Gastroesophageal sphincter (tissue), 3 donors: ENCODE measurements around the gene ACOX1.

Source experiments
- CTCF ChIP-seq, 4 experiments: fragments of 200-600 bp in 2 of 4; fragments of 450-650 bp in 2 of 4; sonication (generic) in 1 of 4; IDR thresholded peaks; one replicate each; pipeline ENCODE4 v1.5.1; 2017 to 2019; ENCODE audit warnings: antibody characterized with exemption in 4 of 4, mild to moderate bottlenecking in 2 of 4, moderate library complexity in 2 of 4
- EP300 ChIP-seq: sonication (generic); formaldehyde crosslinking; IDR thresholded peaks from one replicate; pipeline ENCODE4 v1.6.1; 2017; ENCODE audit warnings: antibody characterized with exemption, mild to moderate bottlenecking
- POLR2A ChIP-seq, 2 donors: fragments of 450-650 bp; IDR thresholded peaks; one replicate each; pipeline ENCODE4 v1.6.1; 2017; ENCODE audit warnings: antibody characterized with exemption in 2 of 2, mild to moderate bottlenecking in 2 of 2, moderate library complexity in 1 of 2

GRCh38 chr17:75898065-75898464 is 80.9 kb downstream of the ACOX1 start:
- TF ChIP-seq CTCF (IDR thresholded peaks at IDR 0.05) (no peak), POLR2A (IDR thresholded peaks at IDR 0.05) (no peak), EP300 (no peak)
